HG03103 (cell line): ENCODE results near the gene GALNT16.
"Not testable (repeated sequence)": the region's sequence is repeated elsewhere in the genome, so short reads cannot be mapped to it uniquely, and the experiment has no call there.

ENCODE experiments used
- ATAC-seq: cut with Tn5 transposase; IDR thresholded peaks from one replicate; pipeline ENCODE4 v1.9.1; 2021; ENCODE audit warnings: low read depth; ENCODE audit not compliant: unreplicated experiment

The GALNT16 gene

GRCh38 chr14:69282448-69282847, 22.5 kb downstream of the GALNT16 start:
- ATAC-seq: no peak

DNA sequence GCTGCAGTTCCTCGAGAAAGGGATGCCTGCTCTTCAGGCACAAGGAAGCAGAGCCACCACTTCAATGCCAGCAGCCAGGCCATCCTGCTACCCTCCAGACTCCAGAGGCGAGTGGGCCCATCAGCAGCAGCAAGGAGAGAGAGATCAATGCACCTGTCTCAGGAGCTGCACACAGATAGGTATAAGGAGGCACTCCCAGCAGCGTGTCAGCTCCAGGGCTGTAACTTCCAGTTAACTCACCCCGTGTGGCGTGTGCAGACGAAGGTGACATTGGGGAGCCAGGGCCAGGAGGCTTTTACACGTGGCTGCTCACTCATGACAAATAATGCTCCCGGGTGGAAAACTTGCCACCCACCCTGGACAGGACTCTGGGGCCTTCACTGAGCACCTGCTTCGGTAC, 24.2 kb downstream of the GALNT16 start:
- no peak for ATAC-seq

- ATAC-seq: no peak
Observed at GRCh38 chr14:69285661-69286255, 25.8 kb downstream of the GALNT16 start.

- no peak for ATAC-seq
Observed at GRCh38 chr14:69287098-69288010, 27.4 kb downstream of the GALNT16 start.

DNA sequence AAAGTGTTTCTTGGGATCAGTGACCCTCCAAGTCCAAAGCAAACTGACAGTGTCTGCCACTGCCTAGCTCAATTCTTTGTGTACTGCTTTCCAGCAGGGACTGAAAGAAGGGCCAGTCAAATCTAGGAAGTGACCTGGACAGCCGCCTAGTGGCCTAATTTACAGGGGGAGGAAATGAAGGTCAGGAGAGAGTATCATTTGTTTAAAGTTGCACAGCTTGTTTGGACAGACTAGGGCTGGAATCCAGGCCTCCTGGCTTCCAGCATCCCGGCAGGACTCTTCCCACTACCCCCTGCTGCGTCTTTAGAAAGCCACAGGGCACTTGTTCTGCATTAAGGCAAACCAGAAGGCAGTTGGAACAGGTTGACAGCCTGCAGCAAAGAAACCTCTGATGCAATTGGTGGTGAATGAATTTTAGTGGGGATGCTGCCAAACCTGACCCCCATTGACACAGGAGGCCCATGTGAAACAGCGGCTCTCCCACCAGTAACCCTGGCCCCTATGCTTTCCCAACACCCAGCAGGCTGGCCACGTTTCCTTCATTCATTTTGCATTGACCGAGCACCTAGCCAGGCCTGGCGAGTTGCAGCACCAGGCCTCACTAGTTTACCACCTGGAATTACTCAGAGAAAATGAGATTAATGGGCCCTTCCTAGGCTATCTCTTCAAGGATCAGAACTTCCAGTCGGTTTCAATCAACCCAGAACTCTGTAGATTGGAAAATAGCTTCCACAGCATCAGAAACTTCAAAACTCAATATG, 28.2 kb downstream of the GALNT16 start:
- ATAC-seq: no peak

DNA sequence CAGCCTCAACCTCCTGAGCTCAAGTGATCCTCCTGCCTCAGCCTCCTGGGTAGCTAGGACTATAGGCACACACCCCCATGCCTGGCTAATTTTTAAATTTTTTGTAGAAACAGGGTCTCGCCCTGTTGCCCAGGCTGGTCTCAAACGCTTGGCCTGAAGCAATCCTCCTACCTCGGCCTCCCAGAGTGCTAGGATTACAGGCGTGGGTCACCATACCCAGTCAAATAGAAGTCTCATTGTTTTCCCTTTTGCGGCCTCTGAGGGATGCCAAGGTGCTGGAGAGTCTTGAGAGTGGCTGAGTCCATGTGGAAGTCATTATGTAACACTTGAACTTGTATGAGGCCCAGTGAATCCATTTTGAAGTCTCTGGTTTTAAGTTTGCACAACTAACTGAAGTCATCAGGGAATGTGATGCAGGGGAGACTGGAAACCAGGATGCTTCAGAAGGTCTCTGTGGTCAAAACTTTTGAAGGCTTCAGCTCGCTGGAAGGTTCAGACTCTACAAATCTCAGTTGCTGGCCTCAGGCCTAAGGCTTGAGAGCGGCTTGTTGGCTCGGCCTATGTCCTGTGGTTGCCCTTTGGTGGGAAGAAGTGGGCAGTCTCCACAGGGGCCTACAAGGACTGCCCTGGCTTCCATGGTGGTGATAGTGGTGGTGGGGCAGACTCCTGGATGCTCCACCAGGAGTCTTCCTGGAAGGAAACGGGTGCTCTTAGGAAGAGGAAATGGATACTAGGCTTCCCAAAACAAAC, 29.2 kb downstream of the GALNT16 start:
- no peak for ATAC-seq

GRCh38 chr14:69289811-69290520, 30.0 kb downstream of the GALNT16 start:
- ATAC-seq: no peak

DNA sequence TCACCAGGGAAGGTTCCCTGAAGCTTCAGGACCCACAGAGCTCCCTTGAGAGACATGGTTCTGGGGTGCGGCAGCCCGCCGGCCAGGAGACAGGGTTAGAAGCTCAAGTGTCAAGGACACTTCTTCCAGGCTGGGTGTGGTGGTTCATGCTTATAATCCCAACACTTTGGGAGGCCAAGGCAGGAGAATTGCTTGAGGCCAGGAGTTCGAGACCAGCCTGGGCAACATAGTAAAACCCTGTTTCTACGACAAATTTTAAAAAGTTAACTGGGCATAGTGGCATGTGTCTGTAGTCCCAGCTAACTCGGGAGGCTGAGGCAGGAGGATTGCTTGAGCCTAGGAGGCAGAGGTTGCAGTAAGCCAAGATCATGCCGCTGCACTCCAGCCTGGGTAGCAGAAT, 30.9 kb downstream of the GALNT16 start:
- ATAC-seq: not testable (repeated sequence)

GRCh38 chr14:69291396-69291795, 31.4 kb downstream of the GALNT16 start:
- no peak for ATAC-seq

- ATAC-seq: no peak
Observed at GRCh38 chr14:69291891-69292561, 32.1 kb downstream of the GALNT16 start.

- no peak for ATAC-seq
Observed at GRCh38 chr14:69298131-69299071, 38.4 kb downstream of the GALNT16 start.

DNA sequence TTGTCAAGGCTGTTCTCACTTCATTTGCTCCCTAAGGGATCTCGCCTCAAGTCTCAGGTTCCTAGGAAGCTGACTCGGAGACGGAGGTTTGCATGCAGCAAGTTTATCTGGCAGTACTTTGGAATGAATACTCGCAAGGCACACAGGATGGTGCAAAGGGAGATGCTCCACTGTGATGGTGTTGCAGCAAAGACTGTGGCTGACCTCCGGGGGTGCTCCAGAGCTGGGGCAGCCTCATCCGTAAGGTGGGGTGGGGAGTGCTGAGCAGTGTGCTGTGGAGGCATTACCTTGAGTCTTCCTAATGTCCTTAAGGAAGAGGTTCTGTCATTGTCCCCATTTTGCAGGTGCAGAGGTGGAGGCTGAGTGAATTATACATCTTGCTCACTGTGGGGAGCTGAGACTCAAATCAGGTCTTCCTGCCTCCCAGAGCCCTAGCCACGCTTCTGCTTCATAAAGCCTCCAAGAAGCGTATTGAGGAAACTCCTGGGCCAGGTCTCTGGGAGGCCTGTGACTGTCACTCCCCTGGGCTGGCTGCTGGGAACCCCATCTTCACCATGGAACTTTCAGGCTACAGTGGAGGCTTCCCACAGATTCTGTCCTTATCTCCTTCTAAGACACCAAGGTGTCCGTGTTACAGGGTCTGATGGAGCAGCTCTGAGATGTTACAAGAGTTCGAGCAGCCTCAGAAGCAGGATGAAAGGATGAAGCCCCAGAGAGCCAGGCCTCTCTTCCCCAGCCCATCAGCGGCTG, 39.5 kb downstream of the GALNT16 start:
- no peak for ATAC-seq

DNA sequence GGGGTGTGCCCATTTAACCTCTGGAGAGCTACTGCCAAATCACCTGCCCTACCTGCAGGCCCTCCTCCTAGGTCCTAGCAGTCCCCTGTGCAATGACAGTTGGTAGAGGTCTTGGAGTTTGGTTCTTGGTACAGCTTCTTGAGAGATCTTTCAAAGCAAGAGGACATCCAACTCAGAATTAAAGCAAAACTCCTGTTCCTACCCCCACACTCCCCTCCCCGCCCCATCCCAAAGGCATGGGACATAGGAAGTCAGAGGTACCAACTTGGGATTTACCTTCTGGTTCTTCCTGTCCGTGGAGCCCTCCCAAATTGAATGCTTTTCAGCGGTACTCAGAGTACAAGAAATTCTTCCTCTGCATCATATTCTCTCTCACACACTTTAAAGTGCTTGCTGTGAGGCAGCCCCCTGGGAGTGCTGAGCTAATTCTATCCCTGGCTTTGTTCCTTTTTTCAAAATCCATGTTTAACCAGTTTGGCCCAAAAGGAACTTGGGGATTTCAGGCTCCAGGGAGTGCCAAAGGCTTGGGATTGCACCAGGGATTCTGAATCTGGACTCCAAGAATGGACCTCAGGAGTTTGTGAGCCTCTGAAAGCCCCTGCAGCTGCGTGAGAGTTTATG, 40.8 kb downstream of the GALNT16 start:
- ATAC-seq: no peak

- ATAC-seq: no peak
Observed at GRCh38 chr14:69303086-69303485, 43.1 kb downstream of the GALNT16 start.

GRCh38 chr14:69312608-69313007, 52.6 kb downstream of the GALNT16 start:
- no peak for ATAC-seq

GRCh38 chr14:69313176-69313575, 53.2 kb downstream of the GALNT16 start:
- no peak for ATAC-seq

DNA sequence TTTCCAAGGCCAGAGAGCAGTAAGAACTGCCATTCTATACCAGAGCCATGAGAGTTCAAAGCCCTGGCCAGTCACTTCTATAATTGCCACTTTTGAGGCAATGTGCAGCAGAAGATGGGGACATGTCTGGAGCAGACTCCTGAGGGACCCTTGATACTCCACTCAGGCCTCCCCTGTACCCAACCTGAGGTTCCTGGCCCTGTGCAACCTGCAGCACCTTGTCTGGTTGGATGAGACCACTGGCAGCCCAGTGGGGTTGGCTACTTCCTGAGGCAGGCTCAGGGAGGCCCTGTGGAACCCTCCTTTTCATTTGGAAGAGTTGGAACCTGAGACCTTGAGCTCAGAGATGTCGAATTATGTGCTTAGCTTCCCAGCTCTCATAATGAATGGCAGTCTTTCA, 54.4 kb downstream of the GALNT16 start:
- ATAC-seq: no peak
